HG03045 (cell line): Measurements from ENCODE around the gene FYCO1.
A peak's percentile ranks its signal among the peaks of the same experiment; 100 is the strongest.
"Not testable (repeated sequence)": the region's sequence is repeated elsewhere in the genome, so short reads cannot be mapped to it uniquely, and the experiment has no call there.

Experiments
- ATAC-seq: cut with Tn5 transposase; IDR thresholded peaks from one replicate; pipeline ENCODE4 v1.9.1; 2021; ENCODE audit warnings: mild to moderate bottlenecking, moderate library complexity; ENCODE audit not compliant: unreplicated experiment

FYCO1 gene

GRCh38 chr3:45995236-45996192 is at the start of gene FYCO1:
FYCO1 (minus strand) TSS chr3:45995824; CDS start chr3:45984910, 10,914 bp downstream.
- ATAC-seq = peak; percentile 90

GRCh38 chr3:46038916-46039315 is 43.3 kb upstream of the FYCO1 start:
- ATAC-seq = no peak

GRCh38 chr3:46038071-46038470 is 42.4 kb upstream of the FYCO1 start:
- not testable (repeated sequence) for ATAC-seq

- ATAC-seq = no peak
Observed at GRCh38 chr3:46036191-46036590, 40.6 kb upstream of the FYCO1 start.

GRCh38 chr3:46031747-46032146 is 36.1 kb upstream of the FYCO1 start:
- no peak for ATAC-seq

GRCh38 chr3:46031269-46031668 is 35.6 kb upstream of the FYCO1 start:
- no peak for ATAC-seq

GRCh38 chr3:46030626-46031025 is 35.0 kb upstream of the FYCO1 start:
- no peak for ATAC-seq

GRCh38 chr3:46029953-46030543 is 34.4 kb upstream of the FYCO1 start:
- ATAC-seq = no peak

GRCh38 chr3:46027736-46028397 is 32.2 kb upstream of the FYCO1 start:
- ATAC-seq = no peak

- ATAC-seq = no peak
Observed at GRCh38 chr3:46027021-46027705, 31.5 kb upstream of the FYCO1 start, which contains the start of gene XCR1. XCR1 (minus strand) TSS chr3:46027483; CDS start chr3:46021947, 5,536 bp downstream.

- ATAC-seq = no peak
Observed at GRCh38 chr3:46025139-46025538, 29.5 kb upstream of the FYCO1 start.

GRCh38 chr3:46024131-46024530 is 28.5 kb upstream of the FYCO1 start:
- ATAC-seq = no peak

GRCh38 chr3:46022909-46023785 is 27.5 kb upstream of the FYCO1 start:
- no peak for ATAC-seq

- ATAC-seq = no peak
Observed at GRCh38 chr3:46021516-46021915, 25.9 kb upstream of the FYCO1 start.

- no peak for ATAC-seq
Observed at GRCh38 chr3:46020766-46021510, 25.3 kb upstream of the FYCO1 start.

- ATAC-seq = no peak
Observed at GRCh38 chr3:46019707-46020106, 24.1 kb upstream of the FYCO1 start.

- no peak for ATAC-seq
Observed at GRCh38 chr3:46017720-46018119, 22.1 kb upstream of the FYCO1 start.

GRCh38 chr3:46013316-46014094 is 17.9 kb upstream of the FYCO1 start:
- ATAC-seq = no peak
